Measurements from ENCODE around the gene HYAL2.

The HYAL2 gene

GRCh38 chr3:50268703-50269451 lies 53.7 kb downstream of the HYAL2 start, which contains the start of gene SEMA3B:
Gene SEMA3B (plus strand): TSS chr3:50269147. CDS start chr3:50269241, 94 bp downstream.
- no peak for DNase-seq

GRCh38 chr3:50268276-50268675 lies 54.3 kb downstream of the HYAL2 start:
- DNase-seq = no peak
